Stimulated activated CD4-positive, alpha-beta T cell treated with anti-CD3 and anti-CD28 coated beads, Interleukin-12 subunit alpha, Interleukin-12 subunit beta, amount 100 ng/mL, for 48 hours (primary cell): ENCODE data around the gene BLVRB.
A peak's percentile ranks its signal among the peaks of the same experiment; 100 is the strongest.
"Not testable (repeated sequence)": the region's sequence is repeated elsewhere in the genome, so short reads cannot be mapped to it uniquely, and the experiment has no call there.

Source experiments
- DNase-seq, 3 donors: peaks; one replicate each; pipeline ENCODE4 v3.0.0-alpha.2; 2020; ENCODE audit warnings: low read depth in 2 of 3, low spot score in 1 of 3

The BLVRB gene

GRCh38 chr19:40410030-40410389 lies 55.5 kb downstream of the BLVRB start:
- no peak for DNase-seq

GRCh38 chr19:40408598-40408925 lies 57.0 kb downstream of the BLVRB start:
- not testable (repeated sequence) for DNase-seq

GRCh38 chr19:40407714-40408597 lies 57.6 kb downstream of the BLVRB start:
- DNase-seq: no peak

GRCh38 chr19:40403262-40403984 lies 62.1 kb downstream of the BLVRB start:
- DNase-seq: peak; percentile 61 to 86 (median 83)

- no peak for DNase-seq
These were observed 65.0 kb downstream of the BLVRB start for GRCh38 chr19:40400559-40400958.

GRCh38 chr19:40398417-40399131 lies 67.0 kb downstream of the BLVRB start:
- DNase-seq: peak; percentile 40 to 67 (median 54)
